ENCODE data around the gene AHDC1.

The AHDC1 gene

DNA sequence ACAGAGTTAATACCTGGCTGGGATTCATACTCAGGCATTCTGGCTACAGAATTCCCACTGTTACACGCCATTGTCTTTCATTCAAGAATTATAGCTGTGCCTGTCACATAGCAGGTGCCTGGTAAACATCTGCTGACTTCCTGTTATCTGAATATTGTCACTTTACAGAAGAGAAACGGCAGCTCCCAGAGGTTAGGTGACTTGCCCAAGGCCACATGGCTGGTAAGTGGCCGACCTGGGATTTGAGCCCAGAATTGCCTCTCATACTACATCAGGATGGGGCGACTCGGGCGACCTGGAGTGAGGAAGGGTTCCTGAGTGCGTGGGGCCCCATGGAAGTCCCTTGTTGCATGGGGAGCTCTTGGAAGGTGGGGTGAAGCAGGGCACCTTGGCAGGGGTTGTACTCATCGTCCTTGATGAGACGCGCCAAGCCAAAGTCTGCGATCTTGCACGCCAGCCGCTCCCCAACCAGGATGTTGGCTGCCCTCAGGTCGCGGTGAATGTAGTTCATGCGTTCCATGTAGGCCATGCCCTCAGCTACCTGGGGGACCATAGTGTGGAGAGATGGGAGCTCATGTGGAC is 10.2 kb upstream of the AHDC1 start:
- no peak for DNase-seq

DNA sequence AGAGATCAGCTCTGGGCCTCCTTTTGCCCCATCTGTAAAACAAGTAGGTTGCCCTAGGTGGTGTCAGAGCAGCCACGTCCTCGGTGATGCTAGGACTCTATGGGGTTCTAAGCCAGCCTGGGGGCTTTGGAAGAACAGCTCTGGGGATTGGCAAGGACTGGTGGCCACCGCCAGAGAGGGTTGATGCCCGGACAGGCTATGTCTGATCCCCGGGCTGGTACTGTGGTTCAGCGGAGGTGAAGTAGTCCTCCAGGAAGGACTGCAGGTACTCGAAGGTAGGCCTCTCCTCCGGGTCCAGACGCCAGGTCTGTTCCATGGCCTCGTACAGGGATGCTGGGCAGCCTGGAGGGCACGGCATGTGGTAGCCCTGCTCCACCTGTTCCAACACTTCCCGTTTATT is 8.8 kb upstream of the AHDC1 start:
- DNase-seq: no peak

DNA sequence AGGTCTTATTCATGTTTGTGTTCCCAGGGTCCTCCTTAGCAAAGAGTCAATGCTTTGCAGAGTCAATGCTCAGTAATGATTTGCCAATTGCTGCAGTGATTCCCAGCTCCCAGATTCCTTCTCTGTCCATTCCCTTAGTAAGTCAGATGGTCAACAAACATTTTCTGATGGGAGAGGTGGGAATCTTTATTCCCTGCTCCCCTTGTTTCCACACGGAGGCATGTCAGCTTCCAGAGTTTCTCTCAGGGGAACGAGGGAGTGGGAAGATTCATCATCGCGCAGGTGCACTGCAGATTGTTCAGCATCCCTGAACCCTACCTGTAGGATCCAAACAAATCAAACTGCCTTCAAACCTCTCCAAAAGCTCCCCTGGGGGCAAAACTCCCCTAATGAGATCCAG is 7.5 kb upstream of the AHDC1 start:
- no peak for DNase-seq

DNA sequence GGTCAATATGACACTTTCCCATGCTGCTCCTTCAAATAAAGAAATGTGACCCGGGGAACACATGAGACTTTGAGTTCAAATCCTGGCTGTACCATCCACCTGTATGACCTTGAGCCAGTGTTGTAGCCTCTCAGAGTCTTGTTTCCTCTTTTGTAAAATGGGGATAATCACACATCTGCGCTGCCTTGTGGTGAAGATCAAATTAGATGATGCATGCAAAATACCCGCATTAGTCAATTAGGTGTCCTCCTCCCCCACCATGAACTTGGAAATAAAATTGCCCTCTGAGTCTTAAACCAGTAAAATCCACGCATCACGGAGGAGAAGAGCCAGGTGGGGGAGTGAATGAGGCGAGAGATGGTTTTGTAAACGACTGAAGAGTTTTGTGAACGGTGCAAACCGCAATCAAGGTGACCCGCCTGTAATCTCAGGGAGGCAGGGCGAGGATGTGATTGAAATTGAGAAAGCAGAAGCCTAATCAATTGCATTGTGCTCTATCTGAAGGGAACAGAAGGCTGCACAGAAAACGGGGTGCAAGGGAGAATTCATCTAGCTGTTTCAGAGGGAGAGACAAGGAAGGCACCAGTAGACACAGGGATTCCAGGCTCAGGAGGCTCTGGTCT is 5.8 kb upstream of the AHDC1 start:
- DNase-seq: no peak

DNA sequence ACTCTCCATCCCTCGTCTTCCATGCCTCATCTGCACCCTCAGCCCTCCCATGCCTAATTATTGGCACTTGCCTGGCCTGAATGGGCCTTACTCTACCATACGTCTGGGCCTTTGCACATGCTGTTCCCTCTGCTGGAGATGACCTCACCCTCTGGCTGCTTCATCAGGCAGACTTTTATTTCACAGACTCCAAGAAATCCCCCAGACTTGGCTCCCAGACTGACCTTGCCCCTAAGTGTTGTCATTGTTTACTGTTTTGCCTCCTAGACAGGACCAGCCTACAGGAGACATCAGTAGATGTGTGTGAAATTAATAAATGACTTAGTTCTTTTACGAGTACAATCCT is 5.2 kb upstream of the AHDC1 start:
- no peak for DNase-seq

DNA sequence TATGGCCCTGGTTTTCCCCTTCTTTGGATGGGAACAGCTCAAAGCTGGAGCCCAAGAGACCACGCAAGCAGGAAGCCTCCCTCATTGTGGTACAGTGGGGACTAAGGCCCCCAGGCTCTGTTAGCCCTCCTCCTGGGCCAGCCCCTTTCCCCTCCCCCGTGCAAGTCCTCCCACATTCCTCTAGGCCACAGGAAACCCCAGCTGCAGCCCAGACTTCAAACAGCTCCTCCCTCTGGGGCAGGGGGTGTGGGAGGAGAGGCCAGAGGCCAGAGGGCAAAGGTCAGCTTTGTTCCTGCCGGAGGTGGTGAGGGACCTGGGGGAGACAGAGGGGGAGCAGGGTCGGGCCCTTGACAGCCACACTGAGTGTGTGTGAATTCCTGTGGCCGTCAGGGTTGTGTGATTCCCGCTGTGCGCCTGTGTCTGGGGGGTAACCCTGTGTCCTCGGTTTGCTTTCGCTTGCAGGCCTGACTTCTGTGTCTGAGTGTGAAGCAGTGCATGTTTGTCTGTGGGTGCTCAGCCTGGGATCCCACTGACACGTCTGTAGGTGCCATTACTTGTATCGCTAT is 3.4 kb upstream of the AHDC1 start:
- no peak for DNase-seq

DNA sequence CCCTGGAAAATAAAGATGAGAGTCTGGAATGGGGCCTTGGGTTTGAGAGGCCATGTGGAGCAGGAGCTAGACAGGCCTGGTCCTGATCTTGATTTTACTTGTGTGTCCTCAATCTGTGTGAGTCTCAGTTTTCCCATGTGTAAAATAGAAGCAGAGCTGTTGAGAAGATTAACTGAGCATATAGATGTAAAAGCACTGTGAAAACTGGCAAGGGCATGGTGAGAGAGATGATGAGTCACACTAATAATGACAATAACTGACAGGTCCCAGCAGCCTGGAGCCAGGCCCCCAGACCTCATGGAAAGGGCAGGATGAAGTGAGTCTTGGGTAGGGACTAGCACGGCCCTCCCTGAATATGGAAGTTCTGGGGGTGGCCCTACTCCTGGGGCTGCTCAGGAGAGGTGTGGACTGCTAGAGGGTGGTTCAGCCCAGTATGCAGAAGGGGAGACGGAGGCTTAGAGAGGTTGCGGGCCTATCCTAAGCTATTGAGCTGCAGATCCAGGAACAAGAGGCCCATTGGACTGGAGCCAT is 2.8 kb upstream of the AHDC1 start:
- DNase-seq: no peak

DNA sequence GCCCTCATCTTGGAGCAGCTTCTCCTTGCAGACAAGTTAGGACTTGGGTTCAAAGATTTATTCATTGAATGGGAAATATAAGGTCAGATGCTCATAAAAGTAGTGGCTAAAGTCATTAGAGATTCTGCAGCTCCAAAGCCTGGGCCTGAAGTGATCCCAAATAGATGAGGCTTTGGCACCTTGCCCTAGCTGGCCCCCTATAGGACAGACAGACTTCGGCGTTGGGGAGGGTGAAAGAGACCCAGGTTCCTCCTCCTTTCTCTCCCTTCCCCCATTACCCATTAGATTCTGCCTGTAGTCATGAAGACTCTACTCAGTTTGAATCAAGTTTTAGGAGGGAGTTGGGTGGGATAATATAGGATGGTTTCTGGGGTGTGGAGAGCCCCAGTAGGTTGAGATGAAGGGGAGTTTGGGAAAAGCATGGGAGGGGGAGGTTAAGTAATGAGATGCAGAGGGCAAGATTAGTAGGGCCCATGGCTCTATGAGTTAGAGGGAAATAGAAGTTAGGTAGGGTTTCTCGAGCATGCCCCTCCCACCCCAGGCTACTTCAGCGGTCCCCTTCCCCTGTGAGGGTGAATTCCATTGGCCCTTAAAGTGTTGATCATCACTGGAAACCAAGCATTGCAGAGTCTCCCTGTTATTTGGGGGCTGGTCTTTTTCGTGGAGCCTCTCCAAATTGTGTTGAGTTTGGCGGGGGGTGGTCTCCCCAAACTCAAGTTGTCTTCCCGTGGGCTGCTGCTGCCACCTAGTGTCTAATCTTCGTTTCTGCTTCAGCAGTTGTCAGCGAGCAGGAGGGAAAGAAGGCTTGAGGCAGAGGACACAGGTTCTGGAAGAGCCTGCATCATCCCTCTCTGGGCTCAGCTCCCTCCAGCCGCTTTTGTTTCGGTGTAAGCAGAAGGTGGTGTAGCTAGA is 2.1 kb upstream of the AHDC1 start:
- DNase-seq: peak; percentile 46

DNA sequence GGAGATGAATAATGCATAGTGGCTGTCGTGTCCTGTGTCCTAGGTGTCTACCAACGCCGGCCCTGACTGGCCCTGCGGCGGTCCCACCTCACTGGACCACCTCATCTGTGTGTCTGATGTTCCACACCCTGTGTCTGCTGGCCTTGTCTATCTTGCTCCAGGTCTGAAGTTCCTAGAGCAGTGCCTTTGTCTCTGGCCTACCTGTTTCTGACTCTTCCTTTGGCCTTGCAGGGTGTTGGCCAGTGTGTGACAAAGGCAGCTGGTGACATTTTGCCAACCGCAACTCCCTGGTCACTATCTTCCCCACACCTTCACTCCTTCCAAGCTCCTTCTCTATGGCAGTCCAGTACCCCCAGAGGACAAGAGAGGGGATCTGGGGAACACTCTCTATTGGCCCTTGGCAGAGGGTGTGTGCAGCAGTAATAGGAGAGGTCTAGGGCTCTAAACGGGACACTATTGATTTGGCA is 1.4 kb upstream of the AHDC1 start:
- DNase-seq: no peak

DNA sequence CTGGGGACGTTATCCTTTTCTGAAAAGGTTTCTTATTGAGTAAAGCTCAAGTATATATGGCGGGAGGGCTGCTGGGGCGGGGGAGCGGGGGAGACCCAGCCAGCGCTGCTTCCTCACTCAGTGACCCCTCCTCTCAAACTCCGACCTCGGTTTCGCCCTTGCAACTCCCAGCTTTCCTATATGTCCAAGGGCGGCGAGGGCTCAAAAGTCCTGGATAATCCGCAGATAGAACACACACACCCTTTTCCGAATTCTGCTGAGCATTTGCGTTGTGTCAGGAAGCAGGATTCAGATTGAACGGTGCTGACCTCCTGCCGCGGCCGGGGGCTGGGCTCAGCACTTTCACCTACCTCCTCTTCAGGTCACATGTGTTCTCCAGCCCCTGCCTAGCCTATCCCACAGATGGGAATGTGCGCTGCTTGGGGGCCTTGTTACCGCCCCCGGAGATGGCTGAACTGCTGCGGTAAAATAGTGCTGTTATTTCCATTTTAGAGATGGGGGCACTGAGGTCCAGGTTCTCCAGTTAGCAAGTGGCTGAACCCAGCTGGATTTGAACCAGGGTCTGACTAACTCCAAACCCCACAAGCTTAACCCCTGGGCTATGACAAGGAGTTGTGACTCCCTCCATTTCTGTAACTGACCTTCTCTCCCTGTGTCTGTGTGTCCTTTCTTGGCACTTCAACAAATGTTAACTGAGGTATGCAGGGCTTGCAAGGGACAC is 795 bp upstream of the AHDC1 start:
- no peak for DNase-seq

DNA sequence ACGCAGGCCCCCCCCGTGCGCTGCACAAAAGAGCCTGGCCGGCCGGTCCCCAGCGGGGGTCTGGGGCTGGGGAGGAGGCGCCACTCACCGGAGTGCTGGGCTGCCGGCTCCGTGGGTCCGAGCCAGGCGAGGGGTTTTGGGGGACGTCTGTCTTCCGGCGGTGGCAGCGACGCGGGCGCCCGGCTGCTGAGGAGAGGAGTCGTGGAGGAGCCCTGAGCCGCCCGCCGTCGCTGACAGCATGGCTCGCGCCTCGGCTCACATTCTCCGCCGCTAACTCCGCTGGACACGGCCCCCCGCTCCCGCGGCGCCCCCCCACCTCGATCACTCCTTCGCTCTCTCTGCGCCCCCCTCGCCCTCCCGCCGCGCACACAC is 649 bp downstream of the AHDC1 start:
- DNase-seq: no peak

DNA sequence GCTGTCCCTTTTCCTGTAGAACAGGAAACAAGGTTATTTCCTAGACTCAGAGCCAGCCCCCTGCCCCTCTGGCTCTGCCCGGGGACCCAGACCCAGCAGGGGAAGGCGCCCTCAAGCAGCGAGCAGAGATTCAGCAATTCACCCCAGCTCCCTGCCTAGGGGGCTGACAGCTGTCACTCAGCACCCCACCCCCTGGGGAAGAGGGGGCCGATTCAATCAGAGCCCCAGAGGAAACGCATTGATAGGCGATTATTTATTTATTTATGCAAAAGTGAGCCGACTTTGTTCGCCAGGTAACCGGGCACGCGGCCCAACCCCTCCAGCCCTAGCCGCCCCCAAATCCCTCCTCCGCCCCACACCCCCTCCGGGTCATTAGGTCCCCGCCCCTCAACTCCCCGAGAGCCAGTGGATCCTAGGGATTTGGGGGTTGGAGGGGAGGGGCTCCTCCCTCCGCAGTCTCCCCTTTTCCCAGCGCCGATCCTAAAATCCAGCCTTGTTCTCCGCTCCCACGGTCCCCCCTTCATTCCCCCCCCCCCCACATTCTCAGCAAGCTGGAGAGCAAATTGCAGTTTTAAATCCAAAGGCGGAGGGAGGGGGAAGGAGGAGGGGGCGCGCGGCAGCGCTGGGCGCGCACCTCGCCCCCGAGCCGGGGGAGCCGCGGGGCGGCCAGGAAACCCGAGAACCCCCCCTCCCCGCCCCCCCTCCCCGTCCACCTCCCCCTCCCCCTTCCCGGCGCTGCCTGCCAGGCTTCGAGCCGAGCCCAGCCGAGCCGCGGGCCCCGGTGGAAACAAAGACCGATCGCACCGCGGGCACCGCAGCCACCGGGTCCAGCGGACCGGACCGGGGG is 1.3 kb downstream of the AHDC1 start:
- DNase-seq: peak; percentile 48

DNA sequence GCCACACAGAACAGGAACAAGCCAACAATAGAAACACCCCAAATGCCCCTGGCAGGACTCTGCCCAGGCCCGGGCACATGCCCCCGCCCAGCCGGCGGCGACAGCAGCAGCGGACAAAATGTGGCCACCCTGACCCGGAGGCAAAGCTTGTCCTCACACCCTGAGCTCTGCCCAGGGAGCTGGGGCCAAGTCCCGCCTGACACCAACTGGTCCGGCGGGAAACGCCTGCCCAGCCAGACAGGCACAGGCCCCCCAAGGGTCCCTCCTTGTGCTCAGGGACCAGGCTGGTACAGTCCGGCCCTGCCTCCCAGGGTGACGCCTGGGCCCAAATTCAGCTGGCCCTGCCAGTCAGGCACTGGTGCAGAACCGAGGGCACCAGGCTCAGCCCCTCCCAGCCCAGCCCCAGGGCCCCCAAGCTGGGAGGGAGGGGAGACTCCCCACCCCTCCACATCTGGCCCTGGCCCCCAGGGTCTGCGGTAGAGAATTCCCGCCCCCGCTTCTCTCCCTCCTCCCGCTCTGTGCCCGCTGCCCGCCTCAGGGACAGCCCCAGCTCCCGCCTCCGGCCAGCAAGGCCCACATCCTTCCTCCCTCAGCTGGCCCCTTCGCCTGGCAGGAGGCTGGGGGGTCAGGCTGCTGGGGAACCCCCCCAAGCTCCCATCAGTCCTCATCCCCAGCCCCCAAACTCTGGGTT is 2.0 kb downstream of the AHDC1 start:
- no peak for DNase-seq

DNA sequence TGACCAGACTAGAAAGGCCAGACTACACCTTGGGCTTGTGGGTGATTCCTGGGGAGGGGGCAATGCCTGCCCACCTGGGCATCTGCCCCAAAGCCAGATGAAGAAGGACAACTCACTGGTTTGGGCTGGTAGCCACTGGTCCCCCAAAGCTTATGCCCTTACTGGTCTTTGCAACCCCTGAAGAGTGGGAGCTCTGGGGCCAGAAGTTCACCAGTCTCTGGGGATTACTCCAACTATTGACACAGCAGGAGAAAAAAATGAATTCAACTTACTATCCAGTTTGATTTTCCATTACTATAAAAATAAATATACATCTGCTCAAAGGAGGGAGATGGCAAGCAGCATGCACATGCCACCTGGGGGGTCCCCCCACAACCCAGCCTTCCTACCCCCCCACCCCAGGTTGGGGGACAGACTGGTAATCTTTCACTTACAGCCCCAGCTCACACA is 2.6 kb downstream of the AHDC1 start:
- DNase-seq: no peak

DNA sequence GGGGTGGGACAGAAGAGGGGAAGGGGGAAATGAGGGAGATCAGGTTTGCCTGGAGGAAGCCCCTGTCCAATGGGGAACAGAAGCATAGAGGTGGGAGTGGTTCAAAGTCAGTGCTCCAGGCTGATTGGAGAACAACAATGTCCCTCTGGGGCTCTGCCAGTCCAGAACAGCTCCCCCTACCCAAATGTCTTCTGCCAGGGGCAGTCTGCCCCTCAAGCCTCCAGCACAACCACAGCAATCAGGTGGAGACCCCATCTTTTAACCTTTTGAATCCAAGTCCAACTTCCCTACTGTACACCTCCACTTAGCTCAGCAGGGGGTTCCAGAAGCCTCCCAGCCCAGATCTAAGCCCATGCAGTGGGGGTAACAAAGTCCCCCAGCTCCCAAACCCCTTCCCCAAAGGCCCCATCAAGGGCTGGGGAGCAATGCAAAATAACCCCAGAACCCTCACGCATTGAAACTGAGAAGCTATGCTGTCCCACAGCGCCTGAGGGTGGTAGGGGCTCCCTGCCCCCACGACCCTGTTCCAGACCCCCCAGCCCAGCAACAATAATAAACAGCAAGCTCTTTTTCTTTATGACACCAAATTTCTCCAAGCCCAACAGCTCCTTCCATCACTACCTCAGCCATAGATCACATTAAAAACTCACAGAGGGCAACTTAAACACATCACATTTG is 3.3 kb downstream of the AHDC1 start:
- DNase-seq: no peak

DNA sequence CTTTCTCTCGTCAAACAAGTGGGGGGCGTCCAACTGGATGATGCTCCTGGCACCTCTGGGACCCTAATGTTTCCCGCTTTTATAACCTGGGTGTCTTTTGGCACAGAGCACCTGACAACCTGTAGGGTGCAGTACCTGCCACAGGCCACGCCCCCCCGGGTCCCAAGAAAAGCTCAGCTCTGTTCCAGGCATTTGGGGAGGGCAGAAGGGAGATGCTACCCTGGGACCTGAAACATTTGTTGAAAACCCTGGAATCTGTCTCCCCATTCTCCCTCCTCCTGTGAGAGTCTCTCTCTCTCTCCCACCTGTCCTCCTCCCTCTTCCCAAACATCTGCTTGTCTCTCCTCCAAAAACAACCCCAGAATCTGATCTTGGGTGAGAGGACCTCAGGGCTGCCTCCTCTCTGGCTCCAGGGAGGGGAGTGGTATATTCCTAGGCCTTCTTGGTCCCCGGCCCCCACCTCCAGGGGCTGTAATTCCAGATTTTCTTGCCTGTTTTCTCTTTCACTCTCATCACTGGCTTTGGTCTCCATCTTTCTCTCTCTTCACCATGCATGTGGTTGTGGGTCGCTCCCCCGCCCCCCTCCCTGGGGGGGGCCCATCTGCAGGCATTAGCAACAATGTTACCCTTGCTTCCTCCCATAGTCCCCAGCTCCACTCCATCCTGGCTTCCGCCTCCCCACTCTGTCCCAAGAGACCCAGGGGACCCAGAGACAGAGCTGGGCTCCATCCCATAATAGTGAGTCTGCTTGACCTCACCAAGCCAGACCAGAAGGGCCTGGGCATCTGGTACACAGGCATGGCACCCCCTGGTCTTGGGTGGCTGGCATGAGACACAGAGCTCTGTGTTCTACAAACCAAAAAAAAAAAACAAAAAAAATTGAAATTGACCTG is 4.1 kb downstream of the AHDC1 start:
- DNase-seq: no peak

DNA sequence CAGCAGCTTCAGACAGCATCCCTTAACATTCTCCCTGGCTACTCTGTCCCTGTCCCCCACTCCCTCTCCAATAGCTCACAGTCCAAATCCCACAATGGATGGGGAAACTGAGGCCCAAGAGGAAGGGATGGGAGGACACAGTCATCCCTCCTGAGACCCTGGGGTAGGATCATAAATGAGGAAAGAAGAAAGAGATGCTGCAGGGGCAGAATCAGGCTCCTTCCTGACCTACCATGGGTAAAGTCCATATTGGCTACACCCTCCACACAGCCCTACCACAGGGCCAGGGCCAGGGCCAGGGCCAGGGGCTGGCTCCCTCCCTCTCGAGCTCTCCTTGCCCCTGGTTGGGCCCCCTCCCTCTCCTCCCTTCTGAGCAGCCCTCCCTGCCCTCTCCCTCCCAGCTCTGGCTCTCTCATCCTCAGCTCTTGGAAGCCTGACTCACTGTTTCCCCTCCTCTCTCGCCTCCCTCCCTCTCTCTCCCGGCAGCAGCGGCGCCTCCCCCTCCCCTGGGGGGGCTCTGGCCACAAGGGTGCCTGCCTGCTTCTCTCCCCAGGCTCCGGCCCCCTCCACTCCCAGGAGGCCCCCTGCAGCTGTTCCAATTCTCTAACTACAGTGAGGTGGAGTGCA is 4.9 kb downstream of the AHDC1 start:
- no peak for DNase-seq

DNA sequence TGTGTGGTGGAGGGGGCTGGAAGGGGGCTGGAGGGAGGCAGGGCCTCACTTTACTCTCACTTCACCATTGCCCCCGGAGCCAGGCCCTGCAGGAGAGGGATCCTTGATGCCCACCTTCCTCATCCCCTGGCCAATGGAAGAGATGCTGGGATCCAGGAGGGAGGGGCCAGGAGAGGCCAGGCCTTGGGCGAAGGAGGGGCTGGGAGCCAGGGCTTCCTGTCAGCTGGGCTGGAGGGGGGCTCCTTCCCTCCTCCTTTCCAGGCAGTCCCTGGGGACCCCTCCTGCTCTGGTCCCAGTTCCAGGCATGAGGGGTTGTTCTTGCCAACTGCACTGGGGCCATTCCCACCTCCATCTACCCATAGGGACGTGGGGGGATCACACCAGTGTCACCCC is 5.7 kb downstream of the AHDC1 start:
- no peak for DNase-seq

All from NCI-H1092 (cell line).